ENCODE data around the gene B3GALNT2. TPM values are rescaled to one million over a fixed set of nuclear protein-coding genes. Genes with fewer than 3 reads are reported as not detected.
"Not testable (repeated sequence)": the region's sequence is repeated elsewhere in the genome, so short reads cannot be mapped to it uniquely, and the experiment has no call there.

The B3GALNT2 gene
- total RNA-seq, 4 donors from 2014 or later, result 38.3 to 56.9 (median 43.8) TPM

DNA sequence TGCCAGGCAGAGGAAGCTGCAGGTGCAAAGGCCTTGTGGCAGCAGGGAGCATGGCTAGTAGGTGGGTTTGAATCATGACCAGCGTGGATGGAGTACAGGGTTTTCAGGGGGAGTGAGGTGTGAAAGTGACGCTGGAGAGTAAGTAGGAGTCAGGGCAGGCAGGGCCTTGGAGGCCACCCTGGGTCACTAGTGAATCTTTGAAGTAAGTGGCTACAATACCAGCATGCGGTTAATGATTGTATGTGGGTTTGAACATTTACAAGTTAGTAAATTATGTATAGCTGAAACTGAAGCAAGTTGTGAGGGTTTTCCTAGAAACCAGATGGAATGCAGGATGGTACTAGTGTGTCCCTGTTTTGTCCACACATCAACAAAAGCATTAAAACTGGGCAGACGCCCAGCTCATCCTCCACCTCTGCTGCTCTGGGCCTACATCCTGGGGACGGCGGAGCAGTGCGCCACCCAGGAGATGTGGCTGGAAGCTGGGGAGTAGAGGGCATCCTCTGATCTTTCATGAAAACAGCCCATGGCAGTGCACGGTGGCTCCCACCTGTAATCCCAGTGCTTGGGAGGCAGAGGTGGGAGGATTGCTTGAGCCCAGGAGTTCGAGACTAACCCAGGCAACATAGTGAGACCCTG, 41.2 kb upstream of the B3GALNT2 start:
- Histone ChIP-seq H3K4me3 (replicated peaks in 1 of 3) (no peak overlapping the region), H3K36me3 (no peaks in the 10 kb centered on the region), H3K4me1 (no peaks in the 10 kb centered on the region), H3K9me3 (no peaks in the 10 kb centered on the region), H3K27me3 (no peaks in the 10 kb centered on the region), H3K27ac (no peak overlapping the region)
- 88% methylated on average over 9 of the region's 9 CpGs for WGBS, 2 donors
- intact Hi-C loops (cut with DNase I), result no loop called here
- TF ChIP-seq POLR2A (IDR thresholded peaks at IDR 0.05), result no peak
- TF ChIP-seq, protein P1, sequence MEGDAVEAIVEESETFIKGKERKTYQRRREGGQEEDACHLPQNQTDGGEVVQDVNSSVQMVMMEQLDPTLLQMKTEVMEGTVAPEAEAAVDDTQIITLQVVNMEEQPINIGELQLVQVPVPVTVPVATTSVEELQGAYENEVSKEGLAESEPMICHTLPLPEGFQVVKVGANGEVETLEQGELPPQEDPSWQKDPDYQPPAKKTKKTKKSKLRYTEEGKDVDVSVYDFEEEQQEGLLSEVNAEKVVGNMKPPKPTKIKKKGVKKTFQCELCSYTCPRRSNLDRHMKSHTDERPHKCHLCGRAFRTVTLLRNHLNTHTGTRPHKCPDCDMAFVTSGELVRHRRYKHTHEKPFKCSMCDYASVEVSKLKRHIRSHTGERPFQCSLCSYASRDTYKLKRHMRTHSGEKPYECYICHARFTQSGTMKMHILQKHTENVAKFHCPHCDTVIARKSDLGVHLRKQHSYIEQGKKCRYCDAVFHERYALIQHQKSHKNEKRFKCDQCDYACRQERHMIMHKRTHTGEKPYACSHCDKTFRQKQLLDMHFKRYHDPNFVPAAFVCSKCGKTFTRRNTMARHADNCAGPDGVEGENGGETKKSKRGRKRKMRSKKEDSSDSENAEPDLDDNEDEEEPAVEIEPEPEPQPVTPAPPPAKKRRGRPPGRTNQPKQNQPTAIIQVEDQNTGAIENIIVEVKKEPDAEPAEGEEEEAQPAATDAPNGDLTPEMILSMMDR (IDR thresholded peaks at IDR 0.05), result no peak
- DNase-seq, result no peak

DNA sequence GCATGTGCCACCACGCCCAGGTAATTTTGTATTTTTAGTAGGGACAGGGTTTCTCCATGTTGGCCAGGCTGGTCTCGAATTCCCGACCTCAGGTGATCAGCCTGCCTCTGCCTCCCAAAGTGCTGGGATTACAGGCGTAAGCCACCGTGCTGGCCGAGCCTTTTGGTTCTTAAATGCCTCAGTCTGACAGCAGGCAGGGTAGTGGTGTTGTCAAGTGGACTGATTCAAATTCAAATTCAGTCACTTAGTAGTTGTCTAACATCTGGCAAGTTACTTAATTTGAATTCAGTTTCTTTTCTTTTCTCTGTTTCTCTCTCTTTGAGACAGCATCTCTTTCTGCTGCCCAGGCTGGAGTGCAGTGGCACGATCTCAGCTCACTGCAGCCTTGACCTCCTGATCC, 38.6 kb upstream of the B3GALNT2 start:
- H3K27ac ChIP-seq; H3K9me3 ChIP-seq; intact Hi-C loops (cut with DNase I); H3K4me3 ChIP-seq (replicated peaks in 1 of 3); DNase-seq; H3K27me3 ChIP-seq; H3K36me3 ChIP-seq; H3K4me1 ChIP-seq: not testable (repeated sequence)
- 74 to 82% methylated on average over 6 to 7 of the region's 7 CpGs for WGBS, 2 donors

DNA sequence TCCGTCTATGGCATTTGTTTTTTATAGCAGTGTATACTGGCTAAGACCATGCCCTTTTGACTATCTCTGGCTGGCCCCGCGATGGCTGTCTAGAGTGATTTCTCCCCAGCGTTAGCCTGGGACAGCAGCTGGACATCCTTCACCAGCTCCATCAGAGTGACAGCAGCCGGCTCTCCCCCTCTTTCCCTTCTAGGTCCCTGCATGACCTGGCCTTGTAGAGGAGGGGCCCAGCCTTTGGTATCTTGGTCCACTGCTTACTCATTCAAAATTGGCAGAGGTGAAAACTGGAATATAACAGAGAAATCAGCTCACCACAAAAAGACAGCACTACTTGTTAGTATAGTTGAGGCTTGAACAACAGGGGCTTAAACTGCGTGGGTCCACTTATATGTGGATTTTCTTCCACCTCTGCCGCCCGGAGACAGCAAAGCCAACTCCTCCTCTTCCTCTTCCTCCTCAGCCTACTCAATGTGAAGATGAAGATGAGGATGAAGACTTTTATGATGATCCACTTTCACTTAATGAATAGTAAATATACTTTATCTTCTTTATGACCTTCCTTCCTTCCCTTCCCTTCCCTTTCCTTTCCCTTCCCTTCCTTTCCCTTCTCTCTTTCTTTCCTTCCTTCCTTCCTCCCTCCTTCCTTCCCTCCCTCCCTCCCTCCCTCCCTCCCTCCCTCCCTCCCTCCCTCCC, 29.4 kb upstream of the B3GALNT2 start:
- WGBS, 2 donors, result 79 to 81% methylated on average over 8 of the region's 8 CpGs
- Histone ChIP-seq H3K27ac (no peak overlapping the region), H3K4me3 (replicated peaks in 1 of 3) (no peak overlapping the region), H3K4me1 (no peaks in the 10 kb centered on the region), H3K9me3 (no peaks in the 10 kb centered on the region), H3K36me3 (no peaks in the 10 kb centered on the region), H3K27me3 (no peaks in the 10 kb centered on the region)
- DNase-seq, result no peak
- TF ChIP-seq, protein P1 (IDR thresholded peaks at IDR 0.05), result no peak
- TF ChIP-seq POLR2A (IDR thresholded peaks at IDR 0.05), result no peak
- intact Hi-C loops (cut with DNase I), result no loop called here

DNA sequence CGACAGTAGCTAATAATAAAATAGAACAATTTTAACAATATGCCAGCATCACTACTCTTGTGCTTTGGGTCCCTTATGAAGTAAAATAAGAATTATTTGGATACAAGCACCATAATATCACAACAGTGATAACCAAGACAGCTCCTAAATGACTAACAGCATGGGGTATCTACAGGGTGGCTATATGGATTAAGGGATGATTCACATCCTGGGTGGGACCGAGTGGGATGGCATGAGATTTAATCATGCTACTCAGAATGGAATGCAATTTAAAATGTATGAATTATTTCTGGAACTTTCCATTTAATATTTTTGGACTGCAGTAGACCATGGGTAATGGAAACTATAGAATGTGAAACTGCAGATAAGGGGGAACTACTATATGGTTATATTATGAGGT, 28.1 kb upstream of the B3GALNT2 start:
- Histone ChIP-seq H3K36me3 (no peaks in the 10 kb centered on the region), H3K4me1 (no peaks in the 10 kb centered on the region), H3K27me3 (no peaks in the 10 kb centered on the region), H3K9me3 (no peaks in the 10 kb centered on the region), H3K27ac (no peak overlapping the region), H3K4me3 (replicated peaks in 1 of 3) (no peak overlapping the region)
- 85 to 91% methylated on average over 2 of the region's 2 CpGs for WGBS, 2 donors
- DNase-seq, result no peak
- intact Hi-C loops (cut with DNase I), result no loop called here
- TF ChIP-seq, protein P1 (IDR thresholded peaks at IDR 0.05), result no peak
- TF ChIP-seq POLR2A (IDR thresholded peaks at IDR 0.05), result no peak

DNA sequence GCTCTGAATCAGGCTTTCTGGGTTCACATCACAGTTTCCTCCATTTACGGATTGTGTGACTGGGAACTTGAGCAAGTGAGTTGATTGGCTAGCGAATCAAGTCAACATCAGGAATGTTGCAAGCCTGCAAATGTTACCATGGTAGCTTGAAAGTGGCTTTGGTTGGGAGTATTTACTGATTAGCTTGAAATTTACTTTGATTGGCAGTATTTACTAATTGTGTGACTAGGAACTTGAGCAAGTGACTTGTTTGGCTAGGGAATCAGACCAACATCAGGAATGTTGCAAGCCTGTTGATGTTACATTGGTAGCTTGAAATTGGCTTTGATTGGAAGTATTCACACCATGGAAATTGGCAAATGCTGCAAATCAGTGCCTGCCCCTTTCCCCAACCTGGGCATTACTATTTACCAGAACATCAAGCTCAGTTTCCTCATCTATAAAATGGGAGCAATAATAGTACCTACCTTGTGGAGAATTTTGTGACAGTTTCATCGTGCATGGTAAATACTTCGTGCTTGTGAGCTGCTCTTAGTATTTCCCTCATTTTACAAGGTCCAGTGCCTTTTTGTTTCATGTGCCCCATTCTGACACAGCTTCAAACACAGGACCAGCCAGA, 23.1 kb upstream of the B3GALNT2 start:
- Histone ChIP-seq H3K9me3 (no peaks in the 10 kb centered on the region), H3K27ac (no peak overlapping the region), H3K4me1 (no peaks in the 10 kb centered on the region), H3K27me3 (no peaks in the 10 kb centered on the region), H3K4me3 (replicated peaks in 1 of 3) (no peak overlapping the region), H3K36me3 (no peaks in the 10 kb centered on the region)
- DNase-seq, result no peak
- 91 to 95% methylated on average over 4 of the region's 4 CpGs for WGBS, 2 donors
- intact Hi-C loops (cut with DNase I), result no loop called here
- no peak for TF ChIP-seq POLR2A (IDR thresholded peaks at IDR 0.05)
- TF ChIP-seq, protein P1 (IDR thresholded peaks at IDR 0.05), result no peak
